HFF-Myc (cell line): ENCODE data around the gene FKBP4.
A peak's percentile ranks its signal among the peaks of the same experiment; 100 is the strongest.

ENCODE experiments used
- DNase-seq: peaks from one replicate; pipeline ENCODE4 v3.0.0-alpha.2; 2011; ENCODE audit warnings: low read depth; ENCODE audit errors: extremely low read depth
- H3K4me3 ChIP-seq: replicated peaks from 2 replicates; pipeline ENCODE4 v1.5.1; 2011; ENCODE audit warnings: low read depth, mild to moderate bottlenecking, control low read depth, low read length
- TF ChIP-seq, protein P1 (sequence below): IDR thresholded peaks from 2 replicates; pipeline ENCODE4 v1.5.1; 2012; ENCODE audit warnings: mild to moderate bottlenecking, low read depth, low read length, control low read depth; ENCODE audit errors: missing control alignments

FKBP4 gene

DNA sequence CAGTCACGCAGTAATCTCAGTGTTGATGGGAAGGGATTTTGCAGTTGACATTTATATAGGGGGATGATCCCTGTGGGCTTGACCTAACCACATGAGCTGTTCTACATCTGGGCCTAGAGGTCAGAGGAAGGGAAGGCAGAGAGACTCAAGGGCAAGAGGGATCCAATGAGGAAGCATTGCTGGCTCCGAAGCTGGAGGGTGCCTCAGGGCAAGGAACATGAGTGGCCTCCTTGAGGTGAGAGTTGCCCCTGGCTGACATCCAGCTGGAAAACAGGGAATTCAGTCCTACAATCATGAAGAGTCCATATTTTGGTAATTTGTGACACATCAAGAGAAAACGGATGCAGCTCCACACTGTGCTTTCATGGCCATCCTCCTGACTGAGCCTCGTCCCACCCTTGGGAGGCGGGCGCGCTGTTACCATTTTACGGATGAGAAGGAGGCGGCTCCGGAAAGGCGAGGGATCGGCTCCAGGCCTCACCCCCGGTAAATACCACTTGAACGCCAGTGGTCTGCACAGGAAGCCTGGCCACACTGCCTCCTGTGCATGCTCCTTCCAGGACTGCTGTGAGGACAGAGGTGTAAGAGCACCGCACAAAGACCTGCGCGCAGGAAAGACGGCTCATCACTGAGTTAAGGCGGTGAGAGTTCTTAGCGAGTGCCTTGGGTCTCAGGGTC, 18.5 kb upstream of the FKBP4 start:
- H3K4me3 ChIP-seq: no peak overlapping the region
- TF ChIP-seq, protein P1, sequence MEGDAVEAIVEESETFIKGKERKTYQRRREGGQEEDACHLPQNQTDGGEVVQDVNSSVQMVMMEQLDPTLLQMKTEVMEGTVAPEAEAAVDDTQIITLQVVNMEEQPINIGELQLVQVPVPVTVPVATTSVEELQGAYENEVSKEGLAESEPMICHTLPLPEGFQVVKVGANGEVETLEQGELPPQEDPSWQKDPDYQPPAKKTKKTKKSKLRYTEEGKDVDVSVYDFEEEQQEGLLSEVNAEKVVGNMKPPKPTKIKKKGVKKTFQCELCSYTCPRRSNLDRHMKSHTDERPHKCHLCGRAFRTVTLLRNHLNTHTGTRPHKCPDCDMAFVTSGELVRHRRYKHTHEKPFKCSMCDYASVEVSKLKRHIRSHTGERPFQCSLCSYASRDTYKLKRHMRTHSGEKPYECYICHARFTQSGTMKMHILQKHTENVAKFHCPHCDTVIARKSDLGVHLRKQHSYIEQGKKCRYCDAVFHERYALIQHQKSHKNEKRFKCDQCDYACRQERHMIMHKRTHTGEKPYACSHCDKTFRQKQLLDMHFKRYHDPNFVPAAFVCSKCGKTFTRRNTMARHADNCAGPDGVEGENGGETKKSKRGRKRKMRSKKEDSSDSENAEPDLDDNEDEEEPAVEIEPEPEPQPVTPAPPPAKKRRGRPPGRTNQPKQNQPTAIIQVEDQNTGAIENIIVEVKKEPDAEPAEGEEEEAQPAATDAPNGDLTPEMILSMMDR: no peak
- DNase-seq: no peak

DNA sequence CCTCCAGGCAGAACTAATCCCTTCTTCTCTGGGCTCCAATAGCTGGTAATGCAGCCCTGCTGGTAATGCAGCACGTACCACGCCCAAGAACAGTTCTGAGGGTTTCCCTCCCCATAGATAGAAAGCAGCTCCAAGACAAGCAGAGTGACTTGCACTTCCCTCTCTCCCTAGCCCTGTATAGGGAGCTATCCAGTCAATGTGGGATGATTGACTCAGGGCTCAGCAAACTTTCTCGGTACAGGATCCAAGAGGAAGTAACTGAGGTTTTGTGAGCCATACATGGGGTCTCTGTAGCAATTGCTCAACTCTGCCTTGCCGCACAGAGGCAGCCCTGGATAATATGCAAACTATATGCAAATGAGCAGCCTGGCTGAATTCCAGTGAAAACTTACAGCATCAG, 15.5 kb upstream of the FKBP4 start:
- TF ChIP-seq, protein P1: no peak
- no peak overlapping the region for H3K4me3 ChIP-seq
- no peak for DNase-seq

DNA sequence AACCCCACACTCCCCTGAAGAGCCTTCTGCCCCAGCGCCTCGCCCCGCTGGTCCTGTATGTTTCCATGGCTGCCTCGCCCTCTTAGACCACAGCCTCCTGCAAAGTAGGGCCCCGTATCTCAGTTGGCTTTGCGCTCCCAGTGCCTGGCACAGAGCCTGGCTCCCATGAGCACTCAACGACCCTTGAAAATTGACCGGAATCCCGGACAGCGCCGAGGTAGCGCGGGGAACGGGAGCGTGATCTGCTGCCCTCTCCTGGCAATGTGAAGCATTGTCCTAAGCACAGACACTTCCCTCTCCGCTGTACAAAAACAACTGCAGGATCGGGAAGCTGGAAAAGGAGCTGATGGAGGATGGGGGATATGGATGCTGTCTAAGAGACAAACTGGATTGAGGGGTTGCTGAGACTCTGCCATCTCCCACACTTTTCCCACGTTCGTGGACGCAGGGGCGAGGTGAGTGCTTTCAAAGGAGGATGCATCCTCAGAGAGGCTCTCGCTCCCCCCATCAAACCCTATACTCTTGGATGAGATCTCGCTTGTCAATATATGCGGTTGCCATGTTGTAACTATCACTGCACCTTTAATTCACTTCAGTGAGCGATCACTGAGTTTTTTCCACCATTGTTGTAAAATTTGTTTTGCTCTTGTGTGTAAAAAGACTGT, 10.7 kb upstream of the FKBP4 start:
- TF ChIP-seq, protein P1: peak; percentile 94
- H3K4me3 ChIP-seq: no peak overlapping the region
- DNase-seq: no peak

DNA sequence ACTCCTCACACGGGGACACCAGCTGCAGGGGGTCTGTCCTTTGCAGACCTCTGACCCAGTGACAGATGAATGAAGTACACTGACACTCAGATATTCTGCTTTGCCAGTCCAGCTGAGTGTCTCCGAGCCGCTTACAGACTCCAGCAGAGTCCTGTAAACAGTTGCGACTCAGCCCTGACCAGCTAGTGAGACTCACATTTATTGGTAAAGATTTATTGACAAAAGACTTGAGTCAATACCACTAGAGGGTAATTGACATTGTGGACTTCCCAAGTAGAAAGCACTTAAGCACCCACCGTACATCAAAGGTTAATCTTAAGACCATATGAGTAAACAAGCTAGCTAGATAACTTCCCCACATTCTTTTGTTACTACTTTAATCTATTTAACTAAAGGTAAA, 9.8 kb upstream of the FKBP4 start:
- DNase-seq: no peak
- H3K4me3 ChIP-seq: no peak overlapping the region
- TF ChIP-seq, protein P1: no peak

DNA sequence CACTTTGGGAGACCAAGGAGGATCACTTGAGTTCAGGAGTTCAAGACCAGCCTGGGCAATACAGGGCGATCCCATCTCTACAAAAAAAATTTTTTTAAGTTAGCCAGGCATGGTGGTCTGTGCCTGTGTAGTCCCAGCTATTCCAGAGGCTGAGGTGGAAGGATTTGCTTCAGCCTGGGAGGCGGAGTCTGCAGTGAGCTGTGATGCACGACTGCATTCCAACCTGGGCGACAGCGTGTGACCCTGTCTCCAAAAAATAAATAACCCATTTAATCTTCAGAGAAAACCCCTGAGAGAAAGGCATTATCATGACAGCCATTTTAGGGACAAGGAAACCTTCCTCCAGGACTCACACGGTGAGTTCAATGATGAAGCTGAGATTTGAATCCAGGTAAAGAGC, 3.7 kb upstream of the FKBP4 start:
- DNase-seq: no peak
- TF ChIP-seq, protein P1: no peak
- no peak overlapping the region for H3K4me3 ChIP-seq

DNA sequence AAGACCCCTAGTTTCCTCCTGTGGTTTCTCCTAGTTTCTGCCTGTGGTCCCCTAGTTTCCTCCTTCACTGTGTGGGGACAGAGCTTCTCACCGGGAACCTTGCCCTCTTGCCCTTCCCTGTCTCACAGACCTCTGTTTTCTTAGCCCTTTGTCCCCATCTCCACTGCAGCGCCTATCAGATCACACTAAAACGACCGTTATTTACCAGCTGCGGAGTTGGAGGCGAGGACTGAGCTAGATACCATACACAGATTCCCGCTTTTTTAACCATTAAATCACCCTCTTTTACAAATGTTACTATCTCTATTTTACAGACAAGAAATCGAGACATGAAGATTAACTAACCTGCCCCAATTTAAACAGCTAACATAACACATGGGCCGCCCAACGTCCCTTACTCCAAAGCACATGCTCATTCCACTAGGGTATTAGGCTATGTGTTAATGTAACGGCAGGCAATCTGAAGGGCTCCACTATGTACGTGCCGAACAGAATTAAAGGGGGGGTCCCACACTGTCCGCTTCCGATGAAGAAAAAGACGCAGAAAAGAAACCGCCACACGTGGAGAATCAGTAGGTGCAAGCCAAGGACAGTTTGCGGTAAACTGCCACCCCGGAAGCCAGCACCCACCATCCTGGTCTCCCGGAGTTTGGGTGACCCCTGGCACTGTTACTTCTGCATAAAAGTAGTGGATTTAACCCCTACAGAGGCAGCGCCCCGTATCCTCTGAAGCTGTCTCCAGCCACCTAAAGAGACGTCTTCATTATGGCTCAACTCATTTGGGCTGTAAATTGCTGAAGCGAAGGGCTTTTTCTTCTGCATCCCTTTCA, 1.9 kb upstream of the FKBP4 start:
- DNase-seq: no peak
- no peak overlapping the region for H3K4me3 ChIP-seq
- TF ChIP-seq, protein P1: no peak
